Raji (cell line): ENCODE measurements around the gene NRL.
A peak's percentile ranks its signal among the peaks of the same experiment; 100 is the strongest.

Source experiments
- POLR2A ChIP-seq: IDR thresholded peaks from 2 replicates; pipeline ENCODE4 v1.6.1; 2011; ENCODE audit warnings: low read depth, low read length, control low read depth; ENCODE audit not compliant: insufficient read depth

Gene NRL

GRCh38 chr14:24116128-24116814 lies 1.5 kb upstream of the NRL start:
- TF ChIP-seq POLR2A, result no peak

GRCh38 chr14:24115422-24116127 lies 826 bp upstream of the NRL start:
- no peak for TF ChIP-seq POLR2A

GRCh38 chr14:24113801-24114531 lies 783 bp downstream of the NRL start:
- peak; percentile 82 for TF ChIP-seq POLR2A

- no peak for TF ChIP-seq POLR2A
These were observed 1.4 kb downstream of the NRL start for GRCh38 chr14:24113379-24113800.

GRCh38 chr14:24110523-24110922 lies 4.2 kb downstream of the NRL start:
- TF ChIP-seq POLR2A, result no peak

- TF ChIP-seq POLR2A, result no peak
These were observed 4.7 kb downstream of the NRL start for GRCh38 chr14:24110060-24110459.

- TF ChIP-seq POLR2A, result no peak
These were observed 6.3 kb downstream of the NRL start for GRCh38 chr14:24108336-24108874.

GRCh38 chr14:24106672-24107271 lies 8.0 kb downstream of the NRL start:
- no peak for TF ChIP-seq POLR2A

GRCh38 chr14:24103451-24103850 lies 11.3 kb downstream of the NRL start:
- TF ChIP-seq POLR2A, result no peak

GRCh38 chr14:24102357-24103048 lies 12.2 kb downstream of the NRL start:
- TF ChIP-seq POLR2A, result no peak

- TF ChIP-seq POLR2A, result no peak
These were observed 13.7 kb downstream of the NRL start for GRCh38 chr14:24100982-24101494.

GRCh38 chr14:24100197-24100981 lies 14.4 kb downstream of the NRL start:
- no peak for TF ChIP-seq POLR2A

- no peak for TF ChIP-seq POLR2A
These were observed 15.6 kb downstream of the NRL start for GRCh38 chr14:24098927-24099813.
